Gastrocnemius medialis (tissue), 4 donors: ENCODE results near the gene LZTR1.
A peak's percentile ranks its signal among the peaks of the same experiment; 100 is the strongest.

Experiments
- CTCF ChIP-seq, 5 experiments: fragments of 450-650 bp in 3 of 5; fragments of 200-600 bp in 2 of 5; sonication (generic) in 2 of 5; IDR thresholded peaks in 4 of 5; conservative IDR thresholded peaks in 1 of 5; 1 replicate in 4 of 5; 2 replicates in 1 of 5; pipeline ENCODE4 v1.5.1; 2016 to 2019; ENCODE audit warnings: antibody characterized with exemption in 5 of 5, mild to moderate bottlenecking in 3 of 5, moderate library complexity in 3 of 5
- POLR2A ChIP-seq, 2 donors: fragments of 450-650 bp; IDR thresholded peaks; one replicate each; pipeline ENCODE4 v1.6.1; 2017; ENCODE audit warnings: antibody characterized with exemption in 2 of 2, mild to moderate bottlenecking in 2 of 2, moderate library complexity in 2 of 2

- TF ChIP-seq CTCF (IDR thresholded peaks at IDR 0.05 in 4 of 5, conservative IDR thresholded peaks at IDR 0.05 in 1 of 5) (no peak), POLR2A (IDR thresholded peaks at IDR 0.05) (peak; percentile 52 to 70)
Measured at GRCh38 chr22:21014726-21015465, 32.8 kb downstream of the LZTR1 start, which contains the start of gene P2RX6.
